ENCODE data around the gene PARD3B.

The PARD3B gene

DNA sequence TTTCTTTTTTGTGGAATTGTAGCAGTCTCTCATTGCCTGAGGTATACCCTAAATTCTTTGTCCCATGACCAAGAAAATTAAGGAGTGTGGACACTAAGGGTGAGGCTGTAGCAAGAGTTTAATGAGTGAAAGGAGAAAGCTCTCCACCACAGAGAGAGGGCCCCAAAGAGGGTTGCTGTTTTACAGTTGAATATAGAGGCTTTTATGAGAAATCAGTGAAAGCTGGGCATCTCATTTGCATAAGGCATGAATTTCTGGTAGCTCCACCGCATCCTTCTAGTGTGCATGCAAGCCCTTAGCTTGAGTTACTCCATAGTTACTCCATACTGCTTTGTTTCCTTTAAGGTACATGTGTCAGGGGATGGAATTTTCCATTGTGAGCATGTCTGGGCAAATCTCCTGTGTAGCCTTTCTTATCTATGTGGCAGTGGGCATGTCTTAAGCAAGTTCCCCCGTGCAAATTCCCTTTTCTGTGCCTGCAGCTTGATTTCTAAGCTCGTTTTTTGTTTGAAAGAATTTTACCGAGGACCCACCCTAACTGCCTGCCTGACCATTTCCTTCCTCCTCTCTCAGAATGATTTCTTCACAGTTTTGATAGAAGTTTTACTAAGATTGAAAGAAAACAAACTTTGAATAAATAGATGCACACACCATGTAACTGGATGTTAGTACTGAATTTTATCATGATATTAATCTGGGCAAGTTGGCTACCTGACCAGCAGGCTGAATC lies 218.9 kb downstream of the PARD3B start:
- ATAC-seq (ENCODE audit: low read depth) = no peak
- Histone ChIP-seq H3K36me3 (ENCODE audit: low read depth) (no peaks in the 10 kb centered on the region), H3K9me3 (ENCODE audit: severe bottlenecking) (no peaks in the 10 kb centered on the region), H3K27ac (ENCODE audit: poor library complexity, severe bottlenecking) (no peak overlapping the region), H3K4me3 (ENCODE audit: severe bottlenecking) (no peak overlapping the region), H3K4me1 (ENCODE audit: insufficient read depth, poor library complexity, severe bottlenecking) (no peaks in the 10 kb centered on the region), H3K27me3 (ENCODE audit: insufficient read depth, poor library complexity, severe bottlenecking) (no peaks in the 10 kb centered on the region)
- no peak for DNase-seq (ENCODE audit: low spot score)
- TF ChIP-seq, protein P1, sequence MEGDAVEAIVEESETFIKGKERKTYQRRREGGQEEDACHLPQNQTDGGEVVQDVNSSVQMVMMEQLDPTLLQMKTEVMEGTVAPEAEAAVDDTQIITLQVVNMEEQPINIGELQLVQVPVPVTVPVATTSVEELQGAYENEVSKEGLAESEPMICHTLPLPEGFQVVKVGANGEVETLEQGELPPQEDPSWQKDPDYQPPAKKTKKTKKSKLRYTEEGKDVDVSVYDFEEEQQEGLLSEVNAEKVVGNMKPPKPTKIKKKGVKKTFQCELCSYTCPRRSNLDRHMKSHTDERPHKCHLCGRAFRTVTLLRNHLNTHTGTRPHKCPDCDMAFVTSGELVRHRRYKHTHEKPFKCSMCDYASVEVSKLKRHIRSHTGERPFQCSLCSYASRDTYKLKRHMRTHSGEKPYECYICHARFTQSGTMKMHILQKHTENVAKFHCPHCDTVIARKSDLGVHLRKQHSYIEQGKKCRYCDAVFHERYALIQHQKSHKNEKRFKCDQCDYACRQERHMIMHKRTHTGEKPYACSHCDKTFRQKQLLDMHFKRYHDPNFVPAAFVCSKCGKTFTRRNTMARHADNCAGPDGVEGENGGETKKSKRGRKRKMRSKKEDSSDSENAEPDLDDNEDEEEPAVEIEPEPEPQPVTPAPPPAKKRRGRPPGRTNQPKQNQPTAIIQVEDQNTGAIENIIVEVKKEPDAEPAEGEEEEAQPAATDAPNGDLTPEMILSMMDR (IDR thresholded peaks at IDR 0.05; ENCODE audit: poor library complexity, severe bottlenecking) = no peak

DNA sequence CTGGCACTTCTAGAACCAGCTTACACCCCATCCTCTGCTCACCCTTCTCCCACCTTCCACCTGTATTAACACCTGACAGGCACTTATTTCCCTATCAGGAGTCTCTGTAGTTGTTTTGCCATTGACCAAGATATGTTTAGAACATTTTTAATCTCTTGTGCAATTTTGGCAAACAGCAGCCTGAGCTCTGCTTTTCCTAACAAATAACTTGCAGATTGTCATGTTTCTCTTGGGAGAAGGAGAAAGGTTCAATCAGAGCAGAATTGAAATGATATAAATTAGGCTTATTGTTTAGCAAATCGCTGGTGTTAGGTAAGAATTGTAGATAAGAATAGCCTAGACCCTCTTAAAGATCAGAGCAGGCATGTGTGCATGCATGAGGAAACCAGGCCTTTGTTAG lies 225.5 kb downstream of the PARD3B start:
- ATAC-seq (ENCODE audit: low read depth) (no peak), DNase-seq (ENCODE audit: low spot score) (no peak)
- Histone ChIP-seq H3K36me3 (ENCODE audit: low read depth) (no peaks in the 10 kb centered on the region), H3K4me3 (ENCODE audit: severe bottlenecking) (no peak overlapping the region), H3K27ac (ENCODE audit: poor library complexity, severe bottlenecking) (no peak overlapping the region), H3K4me1 (ENCODE audit: insufficient read depth, poor library complexity, severe bottlenecking) (no peaks in the 10 kb centered on the region), H3K27me3 (ENCODE audit: insufficient read depth, poor library complexity, severe bottlenecking) (no peaks in the 10 kb centered on the region), H3K9me3 (ENCODE audit: severe bottlenecking) (no peaks in the 10 kb centered on the region)
- TF ChIP-seq, protein P1 (IDR thresholded peaks at IDR 0.05; ENCODE audit: poor library complexity, severe bottlenecking) = no peak

DNA sequence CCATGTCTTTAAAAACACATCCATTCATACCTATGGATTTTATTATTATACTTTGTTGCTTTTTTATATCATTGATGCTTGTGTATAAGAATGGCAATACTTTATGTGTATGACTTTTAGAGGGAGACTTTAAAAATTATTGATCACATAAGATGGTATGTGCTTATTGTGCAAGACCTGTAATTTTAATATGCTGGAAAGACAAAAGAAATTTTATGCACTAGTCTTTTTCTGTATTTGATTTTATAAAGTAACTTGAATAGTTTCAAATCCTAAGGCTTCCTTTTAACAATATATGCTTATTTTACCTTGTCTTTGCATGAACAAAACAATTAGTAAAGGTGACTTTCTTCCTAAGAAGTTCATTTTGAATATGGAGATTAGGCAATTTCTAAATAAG lies 226.4 kb downstream of the PARD3B start:
- no peaks in the 10 kb centered on the region for H3K27me3 ChIP-seq (ENCODE audit: insufficient read depth, poor library complexity, severe bottlenecking)
- no peaks in the 10 kb centered on the region for H3K36me3 ChIP-seq (ENCODE audit: low read depth)
- ATAC-seq (ENCODE audit: low read depth) (no peak), DNase-seq (ENCODE audit: low spot score) (no peak)
- H3K4me3 ChIP-seq (ENCODE audit: severe bottlenecking) = no peak overlapping the region
- H3K4me1 ChIP-seq (ENCODE audit: insufficient read depth, poor library complexity, severe bottlenecking) = no peaks in the 10 kb centered on the region
- H3K27ac ChIP-seq (ENCODE audit: poor library complexity, severe bottlenecking) = no peak overlapping the region
- no peaks in the 10 kb centered on the region for H3K9me3 ChIP-seq (ENCODE audit: severe bottlenecking)
- TF ChIP-seq, protein P1 (IDR thresholded peaks at IDR 0.05; ENCODE audit: poor library complexity, severe bottlenecking) = no peak

DNA sequence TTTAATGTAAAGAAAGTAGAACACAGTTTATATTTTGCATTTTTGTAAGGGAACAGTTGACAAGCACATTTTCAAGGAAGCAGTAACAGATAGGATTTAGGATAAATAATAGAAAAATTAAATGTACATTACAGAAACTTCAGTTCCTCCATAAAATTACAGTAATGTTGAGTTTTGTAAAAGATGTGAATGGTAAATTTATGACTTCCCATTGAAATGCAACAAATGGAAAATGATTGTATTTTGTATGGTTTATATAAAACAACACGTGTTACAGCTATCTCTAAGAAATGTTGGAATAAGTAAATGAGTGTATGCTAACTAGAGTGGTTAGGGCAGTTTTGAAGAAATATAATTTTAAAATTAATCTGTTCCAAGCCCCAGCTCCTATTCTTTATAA lies 227.3 kb downstream of the PARD3B start:
- H3K4me1 ChIP-seq (ENCODE audit: insufficient read depth, poor library complexity, severe bottlenecking) = no peaks in the 10 kb centered on the region
- no peak for ATAC-seq (ENCODE audit: low read depth)
- H3K4me3 ChIP-seq (ENCODE audit: severe bottlenecking) = no peak overlapping the region
- H3K27me3 ChIP-seq (ENCODE audit: insufficient read depth, poor library complexity, severe bottlenecking) = no peaks in the 10 kb centered on the region
- TF ChIP-seq, protein P1 (IDR thresholded peaks at IDR 0.05; ENCODE audit: poor library complexity, severe bottlenecking) = no peak
- H3K9me3 ChIP-seq (ENCODE audit: severe bottlenecking) = no peaks in the 10 kb centered on the region
- no peak for DNase-seq (ENCODE audit: low spot score)
- no peaks in the 10 kb centered on the region for H3K36me3 ChIP-seq (ENCODE audit: low read depth)
- H3K27ac ChIP-seq (ENCODE audit: poor library complexity, severe bottlenecking) = no peak overlapping the region

DNA sequence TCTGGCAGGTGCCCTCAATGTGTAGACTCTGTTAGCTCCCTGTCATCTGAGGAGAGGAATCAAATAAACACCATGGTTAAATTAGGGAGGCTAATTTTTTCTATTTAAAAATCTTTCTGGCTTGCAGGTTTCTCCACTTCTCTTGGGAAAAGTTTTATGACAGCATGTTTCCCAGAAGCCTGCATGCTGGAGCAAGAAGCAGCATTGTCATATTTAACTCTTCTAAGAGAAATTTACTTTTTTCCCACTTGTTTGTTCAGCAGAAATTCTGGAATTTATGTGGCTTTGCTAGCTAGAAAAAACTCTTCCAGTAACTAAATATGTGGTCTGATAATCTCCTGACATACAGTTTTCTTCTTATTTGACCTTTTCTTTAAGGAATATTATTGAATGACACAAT lies 230.5 kb downstream of the PARD3B start:
- TF ChIP-seq, protein P1 (IDR thresholded peaks at IDR 0.05; ENCODE audit: poor library complexity, severe bottlenecking) = no peak
- DNase-seq (ENCODE audit: low spot score) (no peak), ATAC-seq (ENCODE audit: low read depth) (no peak)
- H3K9me3 ChIP-seq (ENCODE audit: severe bottlenecking) = no peaks in the 10 kb centered on the region
- no peak overlapping the region for H3K27ac ChIP-seq (ENCODE audit: poor library complexity, severe bottlenecking)
- no peak overlapping the region for H3K4me3 ChIP-seq (ENCODE audit: severe bottlenecking)
- no peaks in the 10 kb centered on the region for H3K27me3 ChIP-seq (ENCODE audit: insufficient read depth, poor library complexity, severe bottlenecking)
- no peaks in the 10 kb centered on the region for H3K36me3 ChIP-seq (ENCODE audit: low read depth)
- no peaks in the 10 kb centered on the region for H3K4me1 ChIP-seq (ENCODE audit: insufficient read depth, poor library complexity, severe bottlenecking)
